ENCODE data around the gene DGKD.

The DGKD gene

GRCh38 chr2:233433029-233433428 is 78.7 kb downstream of the DGKD start:
- H3K27ac ChIP-seq (replicated peaks): no peak overlapping the region
- no peaks in the 10 kb centered on the region for H3K27me3 ChIP-seq (ENCODE audit: insufficient read depth, poor library complexity, severe bottlenecking)
- no peak overlapping the region for H3K4me3 ChIP-seq (replicated peaks; ENCODE audit: insufficient read depth, low read length)
- DNase-seq (ENCODE audit: low read depth in 1 of 2, low spot score in 1 of 2): no peak
- TF ChIP-seq GABPA (IDR thresholded peaks at IDR 0.05; ENCODE audit: low read depth): no peak
- TF ChIP-seq REST (IDR thresholded peaks at IDR 0.05; ENCODE audit: insufficient replicate concordance, low read depth): no peak
- TF ChIP-seq SPI1 (IDR thresholded peaks at IDR 0.05; ENCODE audit: borderline replicate concordance, low read depth): no peak
- no peak for TF ChIP-seq POLR2AphosphoS5 (IDR thresholded peaks at IDR 0.05; ENCODE audit: low read depth)
- TF ChIP-seq CTCF (IDR thresholded peaks at IDR 0.05; ENCODE audit: insufficient read depth, low read length): no peak

GRCh38 chr2:233433794-233434193 is 79.5 kb downstream of the DGKD start:
- DNase-seq (ENCODE audit: low read depth in 1 of 2, low spot score in 1 of 2): no peak
- no peak overlapping the region for H3K27ac ChIP-seq (replicated peaks)

More at GRCh38 chr2:233433794-233434193, 79.5 kb downstream of the DGKD start:
- TF ChIP-seq REST (IDR thresholded peaks at IDR 0.05; ENCODE audit: insufficient replicate concordance, low read depth) (no peak), CTCF (IDR thresholded peaks at IDR 0.05; ENCODE audit: insufficient read depth, low read length) (no peak), GABPA (IDR thresholded peaks at IDR 0.05; ENCODE audit: low read depth) (no peak), SPI1 (IDR thresholded peaks at IDR 0.05; ENCODE audit: borderline replicate concordance, low read depth) (no peak), POLR2AphosphoS5 (IDR thresholded peaks at IDR 0.05; ENCODE audit: low read depth) (no peak)
- H3K27me3 ChIP-seq (ENCODE audit: insufficient read depth, poor library complexity, severe bottlenecking): no peaks in the 10 kb centered on the region
- H3K4me3 ChIP-seq (replicated peaks; ENCODE audit: insufficient read depth, low read length): no peak overlapping the region
